Thyroid gland (tissue), 4 donors: Measurements from ENCODE around the gene FARSA.

Experiments
- CTCF ChIP-seq, 6 experiments: fragments of 200-600 bp in 3 of 6; fragments of 450-650 bp in 3 of 6; sonication (generic) in 3 of 6; IDR thresholded peaks; one replicate each; pipeline ENCODE4 v1.5.1; 2016 to 2019; ENCODE audit warnings: antibody characterized with exemption in 6 of 6, mild to moderate bottlenecking in 2 of 6, inconsistent platforms in 1 of 6, moderate library complexity in 1 of 6
- POLR2A ChIP-seq, 2 donors: fragments of 450-650 bp; IDR thresholded peaks; one replicate each; pipeline ENCODE4 v1.6.1; 2017; ENCODE audit warnings: antibody characterized with exemption in 2 of 2, mild to moderate bottlenecking in 2 of 2, moderate library complexity in 1 of 2

GRCh38 chr19:12873891-12874745, 59.4 kb downstream of the FARSA start:
- TF ChIP-seq CTCF (IDR thresholded peaks at IDR 0.05) = no peak
- no peak for TF ChIP-seq POLR2A (IDR thresholded peaks at IDR 0.05)
